CD14-positive monocyte (primary cell): ENCODE data around the gene LRCH1. TPM values are rescaled to one million over a fixed set of nuclear protein-coding genes. Genes with fewer than 3 reads are reported as not detected.

Experiments
- DNase-seq, 3 donors: peaks; one replicate each; pipeline ENCODE4 v3.0.0-alpha.2; 2011 to 2022
- H2AFZ ChIP-seq: 2 replicates; pipeline ENCODE4 v1.6.0; 2012; ENCODE audit warnings: mild to moderate bottlenecking, low read depth, low read length, inconsistent platforms; ENCODE audit not compliant: insufficient read depth, poor library complexity, severe bottlenecking
- H3K27ac ChIP-seq, 2 donors: 1 replicate in 1 of 2; 2 replicates in 1 of 2; pipeline ENCODE4 v1.5.1; 2012 to 2013; ENCODE audit warnings: low read length in 2 of 2, control low read depth in 1 of 2, inconsistent platforms in 1 of 2, low read depth in 1 of 2, mild to moderate bottlenecking in 1 of 2
- H3K27me3 ChIP-seq, 2 donors: one replicate each; pipeline versions ENCODE4 v1.6.0 to v1.6.1; 2011 to 2013; ENCODE audit warnings: low read length in 2 of 2; ENCODE audit not compliant: control insufficient read depth in 2 of 2, insufficient read depth in 2 of 2
- H3K36me3 ChIP-seq, 2 donors: replicated peaks in 1 of 2; 1 replicate in 1 of 2; 2 replicates in 1 of 2; pipeline versions ENCODE4 v1.5.1 to v1.6.1; 2012 to 2013; ENCODE audit warnings: low read length in 2 of 2, control low read depth in 1 of 2, inconsistent platforms in 1 of 2, mild to moderate bottlenecking in 1 of 2; ENCODE audit not compliant: insufficient read depth in 2 of 2, control insufficient read depth in 1 of 2
- H3K4me1 ChIP-seq, 2 donors: 1 replicate in 1 of 2; 2 replicates in 1 of 2; pipeline versions ENCODE4 v1.5.1 to v1.6.1; 2012 to 2013; ENCODE audit warnings: low read length in 2 of 2, control low read depth in 1 of 2, inconsistent platforms in 1 of 2, mild to moderate bottlenecking in 1 of 2, moderate library complexity in 1 of 2; ENCODE audit not compliant: insufficient read depth in 2 of 2, control insufficient read depth in 1 of 2
- H3K4me2 ChIP-seq: replicated peaks from 2 replicates; pipeline ENCODE3; 2012; ENCODE audit warnings: low read length, moderate library complexity, mild to moderate bottlenecking; ENCODE audit not compliant: poor library complexity, severe bottlenecking; ENCODE audit errors: extremely low read depth
- H3K4me3 ChIP-seq, 3 experiments: fragments of 200-600 bp in 1 of 3; sonication (generic) in 1 of 3; replicated peaks in 1 of 3; 1 replicate in 2 of 3; 2 replicates in 1 of 3; pipeline ENCODE4 v1.5.1; 2011 to 2013; ENCODE audit warnings: low read length in 3 of 3, mild to moderate bottlenecking in 3 of 3, control low read depth in 2 of 3, low read depth in 2 of 3, inconsistent platforms in 1 of 3, moderate library complexity in 1 of 3
- H3K79me2 ChIP-seq: 2 replicates; pipeline ENCODE4 v1.6.0; 2012; ENCODE audit warnings: mild to moderate bottlenecking, control low read depth, inconsistent platforms, low read length, moderate library complexity; ENCODE audit not compliant: insufficient read depth
- H3K9ac ChIP-seq: 2 replicates; pipeline ENCODE4 v1.6.0; 2017; ENCODE audit warnings: low read length, mild to moderate bottlenecking; ENCODE audit not compliant: insufficient read depth, poor library complexity, severe bottlenecking
- H3K9me3 ChIP-seq, 2 donors: replicated peaks in 1 of 2; 1 replicate in 1 of 2; 2 replicates in 1 of 2; pipeline versions ENCODE4 v1.5.1 to v1.6.1; 2012 to 2013; ENCODE audit warnings: low read length in 2 of 2, control low read depth in 1 of 2; ENCODE audit not compliant: control insufficient read depth in 1 of 2, insufficient read depth in 1 of 2
- H4K20me1 ChIP-seq: 2 replicates; pipeline ENCODE4 v1.6.0; 2012; ENCODE audit warnings: mild to moderate bottlenecking, low read length, control low read depth, moderate library complexity; ENCODE audit not compliant: insufficient read depth
- H3K27ac Mint-ChIP-seq, 7 donors: one replicate each; pipeline ENCODE4 v1.8.0; 2020; ENCODE audit warnings: mild to moderate bottlenecking in 7 of 7, mixed read lengths in 7 of 7, moderate library complexity in 6 of 7, inconsistent platforms in 2 of 7
- H3K27me3 Mint-ChIP-seq, 3 donors: one replicate each; pipeline ENCODE4 v1.8.0; 2021 to 2022; ENCODE audit warnings: low read depth in 3 of 3, mild to moderate bottlenecking in 3 of 3, mixed read lengths in 3 of 3, moderate library complexity in 3 of 3, inconsistent platforms in 1 of 3
- H3K36me3 Mint-ChIP-seq, 2 donors: one replicate each; pipeline ENCODE4 v1.8.0; 2020; ENCODE audit warnings: mixed read lengths in 2 of 2, inconsistent platforms in 1 of 2, mild to moderate bottlenecking in 1 of 2
- H3K4me1 Mint-ChIP-seq: one replicate; pipeline ENCODE4 v1.8.0; 2020; ENCODE audit warnings: mild to moderate bottlenecking, mixed read lengths
- H3K4me3 Mint-ChIP-seq, 2 donors: one replicate each; pipeline ENCODE4 v1.8.0; 2020; ENCODE audit warnings: mild to moderate bottlenecking in 2 of 2, mixed read lengths in 2 of 2, moderate library complexity in 1 of 2
- H3K9me3 Mint-ChIP-seq, 7 donors: one replicate each; pipeline ENCODE4 v1.8.0; 2020 to 2022; ENCODE audit warnings: mixed read lengths in 7 of 7, mild to moderate bottlenecking in 6 of 7, moderate library complexity in 6 of 7, inconsistent platforms in 2 of 7
- WGBS: methylation state at CpG from one replicate; pipeline ENCODE4 v1.1.5; 2013; ENCODE audit warnings: missing lambda C conversion rate; ENCODE audit not compliant: insufficient coverage; 5-methylcytosine and 5-hydroxymethylcytosine counted together
- intact Hi-C, 2 donors: fragments of 100-400 bp; cut with micrococcal nuclease; formaldehyde crosslinking; loops; one replicate each; pipeline versions ENCODE4 v1.15.0 to v1.15.1; 2023
- polyA plus RNA-seq, 3 donors: library from polyadenylated mRNA; depleted of rRNA in 1 of 3; unstranded in 2 of 3; stranded (reverse) in 1 of 3; fragments of 300-500 nt in 2 of 3; fragments of >200 nt in 1 of 3; fragmentation: Illumina TruSeq in 2 of 3; gene quantifications; 1 replicate in 2 of 3; 2 replicates in 1 of 3; pipeline ENCODE4 v1.2.3, GENCODE V29; 2012 to 2021
- TF ChIP-seq, protein P1 (sequence below): fragments of 200-600 bp; IDR thresholded peaks from one replicate; pipeline ENCODE4 v1.8.0; 2022; ENCODE audit warnings: antibody characterized with exemption, mild to moderate bottlenecking

LRCH1 gene
- polyA plus RNA-seq, 3 donors, result 0.88 to 7.1 (median 2.1) TPM

DNA sequence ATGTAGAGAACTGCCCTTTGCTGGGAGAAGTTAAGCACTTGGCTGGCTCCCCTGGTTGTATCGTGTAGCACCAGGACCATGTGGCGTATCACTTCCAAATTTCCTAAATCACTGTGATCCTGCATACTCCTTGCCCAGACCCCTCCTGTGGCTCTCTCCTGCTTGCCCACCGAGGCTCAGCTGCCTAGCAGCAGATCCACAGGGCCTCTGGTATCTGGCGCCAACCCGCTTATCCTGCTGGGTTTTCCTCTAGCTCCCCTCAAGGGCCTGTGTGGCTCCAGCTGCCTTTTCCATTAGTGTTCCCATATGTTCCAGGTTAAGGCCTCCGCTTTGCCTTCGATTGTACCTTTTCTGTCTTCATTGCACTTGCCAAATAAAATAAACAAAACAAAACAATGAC is 16.5 kb downstream of the LRCH1 start:
- Histone ChIP-seq H3K9me3 (no peaks in the 10 kb centered on the region), H3K9ac (no peak overlapping the region), H2AFZ (no peak overlapping the region), H3K4me3 (no peak overlapping the region), H3K27ac (no peak overlapping the region), H3K4me1 (no peaks in the 10 kb centered on the region), H3K79me2 (peaks cover 88% of the 10 kb centered on the region), H3K36me3 (no peaks in the 10 kb centered on the region), H3K27me3 (no peaks in the 10 kb centered on the region), H4K20me1 (peaks cover 92% of the 10 kb centered on the region), H3K4me2 (no peak overlapping the region)
- no peak overlapping the region for H3K27ac Mint-ChIP-seq
- H3K36me3 Mint-ChIP-seq, result no peaks in the 10 kb centered on the region
- DNase-seq, result no peak
- TF ChIP-seq, protein P1, sequence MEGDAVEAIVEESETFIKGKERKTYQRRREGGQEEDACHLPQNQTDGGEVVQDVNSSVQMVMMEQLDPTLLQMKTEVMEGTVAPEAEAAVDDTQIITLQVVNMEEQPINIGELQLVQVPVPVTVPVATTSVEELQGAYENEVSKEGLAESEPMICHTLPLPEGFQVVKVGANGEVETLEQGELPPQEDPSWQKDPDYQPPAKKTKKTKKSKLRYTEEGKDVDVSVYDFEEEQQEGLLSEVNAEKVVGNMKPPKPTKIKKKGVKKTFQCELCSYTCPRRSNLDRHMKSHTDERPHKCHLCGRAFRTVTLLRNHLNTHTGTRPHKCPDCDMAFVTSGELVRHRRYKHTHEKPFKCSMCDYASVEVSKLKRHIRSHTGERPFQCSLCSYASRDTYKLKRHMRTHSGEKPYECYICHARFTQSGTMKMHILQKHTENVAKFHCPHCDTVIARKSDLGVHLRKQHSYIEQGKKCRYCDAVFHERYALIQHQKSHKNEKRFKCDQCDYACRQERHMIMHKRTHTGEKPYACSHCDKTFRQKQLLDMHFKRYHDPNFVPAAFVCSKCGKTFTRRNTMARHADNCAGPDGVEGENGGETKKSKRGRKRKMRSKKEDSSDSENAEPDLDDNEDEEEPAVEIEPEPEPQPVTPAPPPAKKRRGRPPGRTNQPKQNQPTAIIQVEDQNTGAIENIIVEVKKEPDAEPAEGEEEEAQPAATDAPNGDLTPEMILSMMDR, result no peak
- no peaks in the 10 kb centered on the region for H3K9me3 Mint-ChIP-seq
- 99% methylated on average over 7 of the region's 7 CpGs for WGBS
- H3K4me3 Mint-ChIP-seq, result no peak overlapping the region
- intact Hi-C loops, result no loop called here
- peaks cover 26% of the 10 kb centered on the region for H3K4me1 Mint-ChIP-seq
- peaks cover 0 to 1% (median 0%) of the 10 kb centered on the region in 3 donors for H3K27me3 Mint-ChIP-seq

GRCh38 chr13:46570273-46570672 is 17.3 kb downstream of the LRCH1 start:
- intact Hi-C loops, result no loop called here
- Histone ChIP-seq H4K20me1 (peaks cover 92% of the 10 kb centered on the region), H3K27ac (no peak overlapping the region), H3K4me2 (no peak overlapping the region), H3K36me3 (no peaks in the 10 kb centered on the region), H2AFZ (no peak overlapping the region), H3K9me3 (no peaks in the 10 kb centered on the region), H3K4me3 (no peak overlapping the region), H3K4me1 (no peaks in the 10 kb centered on the region), H3K9ac (no peak overlapping the region), H3K27me3 (no peaks in the 10 kb centered on the region), H3K79me2 (peaks cover 87% of the 10 kb centered on the region)
- no peak overlapping the region for H3K27ac Mint-ChIP-seq
- DNase-seq, result no peak
- TF ChIP-seq, protein P1, result no peak
- H3K9me3 Mint-ChIP-seq, result no peaks in the 10 kb centered on the region
- H3K36me3 Mint-ChIP-seq, result no peaks in the 10 kb centered on the region
- no peak overlapping the region for H3K4me3 Mint-ChIP-seq
- no CpG with 5 or more reads among the region's 4 CpGs for WGBS
- H3K4me1 Mint-ChIP-seq, result peaks cover 27% of the 10 kb centered on the region
- H3K27me3 Mint-ChIP-seq, result peaks cover 0 to 1% (median 0%) of the 10 kb centered on the region in 3 donors
